HuH-7.5 (cell line): Measurements from ENCODE around the gene EPB41L1.

Source experiments
- DNase-seq: peaks from one replicate; pipeline ENCODE4 v3.0.0; 2011; ENCODE audit warnings: low spot score

The EPB41L1 gene

GRCh38 chr20:36196676-36197075 lies 42.1 kb downstream of the EPB41L1 start:
- DNase-seq, result no peak

GRCh38 chr20:36197271-36197670 lies 42.7 kb downstream of the EPB41L1 start:
- DNase-seq, result no peak

GRCh38 chr20:36199345-36200257 lies 45.1 kb downstream of the EPB41L1 start:
- peak; percentile 86 for DNase-seq

- DNase-seq, result no peak
These were observed 45.9 kb downstream of the EPB41L1 start for GRCh38 chr20:36200451-36200850.

GRCh38 chr20:36201198-36201597 lies 46.7 kb downstream of the EPB41L1 start:
- DNase-seq, result no peak

GRCh38 chr20:36202891-36203338 lies 48.4 kb downstream of the EPB41L1 start:
- peak; percentile 86 for DNase-seq

- no peak for DNase-seq
These were observed 49.3 kb downstream of the EPB41L1 start for GRCh38 chr20:36203861-36204260.

- DNase-seq, result no peak
These were observed 50.5 kb downstream of the EPB41L1 start for GRCh38 chr20:36205026-36205425.

- DNase-seq, result no peak
These were observed 51.5 kb downstream of the EPB41L1 start for GRCh38 chr20:36206068-36206467.

GRCh38 chr20:36206641-36207040 lies 52.1 kb downstream of the EPB41L1 start:
- no peak for DNase-seq

GRCh38 chr20:36207602-36208001 lies 53.1 kb downstream of the EPB41L1 start:
- DNase-seq, result no peak

- DNase-seq, result no peak
These were observed 53.7 kb downstream of the EPB41L1 start for GRCh38 chr20:36208257-36208656.

GRCh38 chr20:36210436-36211021 lies 56.0 kb downstream of the EPB41L1 start:
- DNase-seq, result no peak

GRCh38 chr20:36213362-36213761 lies 58.8 kb downstream of the EPB41L1 start:
- DNase-seq, result no peak

GRCh38 chr20:36214684-36215256 lies 60.2 kb downstream of the EPB41L1 start:
- DNase-seq, result peak; percentile 52

- DNase-seq, result no peak
These were observed 61.2 kb downstream of the EPB41L1 start for GRCh38 chr20:36215778-36216177.

GRCh38 chr20:36216314-36217025 lies 61.9 kb downstream of the EPB41L1 start:
- no peak for DNase-seq

- peak; percentile 69 for DNase-seq
These were observed 62.7 kb downstream of the EPB41L1 start for GRCh38 chr20:36217226-36217625.

GRCh38 chr20:36218380-36219064 lies 64.0 kb downstream of the EPB41L1 start:
- no peak for DNase-seq

GRCh38 chr20:36219671-36220220 lies 65.2 kb downstream of the EPB41L1 start:
- DNase-seq, result no peak

- DNase-seq, result no peak
These were observed 71.1 kb downstream of the EPB41L1 start for GRCh38 chr20:36225666-36226065.
